ENCODE data around the gene RNU5B-1.

DNA sequence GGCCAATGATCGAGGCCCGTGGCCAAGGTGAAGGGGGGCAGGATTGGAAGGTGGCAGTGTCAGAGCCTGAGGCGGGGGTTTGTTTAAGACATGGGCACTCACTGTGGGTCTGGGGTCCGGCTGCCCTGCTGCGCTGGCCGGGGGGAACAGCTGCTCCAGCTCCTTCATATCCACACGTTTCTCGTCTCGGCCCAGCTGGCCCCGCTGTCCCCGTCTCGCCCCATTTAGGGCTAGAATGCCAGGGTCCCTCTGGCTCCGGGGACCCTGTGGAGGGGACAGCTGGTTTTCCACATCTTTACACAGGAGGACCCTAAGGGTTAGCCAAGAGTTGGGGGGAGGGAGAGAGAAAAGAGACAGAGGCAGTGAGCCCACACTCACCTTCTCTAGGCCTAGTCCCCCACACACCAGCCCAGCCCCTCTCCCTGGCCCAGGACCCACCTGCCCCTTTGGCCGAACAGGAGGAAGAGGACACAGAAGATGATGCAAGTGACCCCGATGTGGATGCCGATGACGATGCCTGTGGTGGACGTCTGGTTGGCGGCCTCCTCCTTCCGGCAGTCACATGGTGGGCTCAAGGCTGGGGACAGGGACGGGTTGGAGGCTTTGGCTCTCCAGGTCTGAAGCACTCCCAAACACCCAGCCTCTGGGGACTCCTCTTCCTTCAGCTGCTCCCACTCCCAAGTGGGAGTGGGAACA lies 25.0 kb downstream of the RNU5B-1 start:
- TF ChIP-seq, protein P1, sequence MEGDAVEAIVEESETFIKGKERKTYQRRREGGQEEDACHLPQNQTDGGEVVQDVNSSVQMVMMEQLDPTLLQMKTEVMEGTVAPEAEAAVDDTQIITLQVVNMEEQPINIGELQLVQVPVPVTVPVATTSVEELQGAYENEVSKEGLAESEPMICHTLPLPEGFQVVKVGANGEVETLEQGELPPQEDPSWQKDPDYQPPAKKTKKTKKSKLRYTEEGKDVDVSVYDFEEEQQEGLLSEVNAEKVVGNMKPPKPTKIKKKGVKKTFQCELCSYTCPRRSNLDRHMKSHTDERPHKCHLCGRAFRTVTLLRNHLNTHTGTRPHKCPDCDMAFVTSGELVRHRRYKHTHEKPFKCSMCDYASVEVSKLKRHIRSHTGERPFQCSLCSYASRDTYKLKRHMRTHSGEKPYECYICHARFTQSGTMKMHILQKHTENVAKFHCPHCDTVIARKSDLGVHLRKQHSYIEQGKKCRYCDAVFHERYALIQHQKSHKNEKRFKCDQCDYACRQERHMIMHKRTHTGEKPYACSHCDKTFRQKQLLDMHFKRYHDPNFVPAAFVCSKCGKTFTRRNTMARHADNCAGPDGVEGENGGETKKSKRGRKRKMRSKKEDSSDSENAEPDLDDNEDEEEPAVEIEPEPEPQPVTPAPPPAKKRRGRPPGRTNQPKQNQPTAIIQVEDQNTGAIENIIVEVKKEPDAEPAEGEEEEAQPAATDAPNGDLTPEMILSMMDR (IDR thresholded peaks at IDR 0.05; ENCODE audit: insufficient read depth, low read length, poor library complexity, severe bottlenecking): no peak
- no peak for TF ChIP-seq EZH2phosphoT487 (conservative IDR thresholded peaks at IDR 0.05; ENCODE audit: low read length)

All from SU-DHL-6 (cell line).